AG10803 (cell line): ENCODE results near the gene PPL.

Experiments
- DNase-seq: peaks from one replicate; pipeline ENCODE4 v3.0.0; 2010; ENCODE audit warnings: low read depth
- H3K4me3 ChIP-seq: 2 replicates; pipeline ENCODE4 v1.5.1; 2011; ENCODE audit warnings: mild to moderate bottlenecking, low read length, control low read depth
- CTCF ChIP-seq: conservative IDR thresholded peaks from 2 replicates; pipeline ENCODE4 v1.5.1; 2011; ENCODE audit warnings: mild to moderate bottlenecking, low read length, control low read depth, inconsistent platforms

The PPL gene

GRCh38 chr16:4874666-4875065 lies 62.3 kb downstream of the PPL start:
- H3K4me3 ChIP-seq: no peak overlapping the region
- DNase-seq: no peak
- TF ChIP-seq CTCF: no peak

DNA sequence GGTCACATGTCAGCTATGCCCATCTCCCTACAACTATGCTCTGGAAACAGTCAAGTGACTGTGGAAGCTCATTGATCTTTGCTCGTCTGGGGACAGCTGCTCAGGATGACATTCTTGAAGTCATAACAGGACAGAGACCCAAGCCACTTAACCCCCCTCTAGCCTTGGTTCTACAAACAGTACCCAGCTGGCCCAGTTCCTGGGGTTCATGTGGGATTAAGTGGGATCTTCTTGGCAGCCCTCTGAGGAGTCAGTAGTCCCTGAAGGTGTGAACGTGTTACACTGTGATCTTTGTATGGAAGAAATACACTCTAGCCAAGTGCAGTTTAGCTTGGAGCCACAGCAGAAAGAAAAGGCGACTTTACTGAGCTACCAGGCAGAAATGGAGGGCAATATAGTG lies 63.9 kb downstream of the PPL start:
- no peak for TF ChIP-seq CTCF
- no peak overlapping the region for H3K4me3 ChIP-seq
- DNase-seq: no peak

DNA sequence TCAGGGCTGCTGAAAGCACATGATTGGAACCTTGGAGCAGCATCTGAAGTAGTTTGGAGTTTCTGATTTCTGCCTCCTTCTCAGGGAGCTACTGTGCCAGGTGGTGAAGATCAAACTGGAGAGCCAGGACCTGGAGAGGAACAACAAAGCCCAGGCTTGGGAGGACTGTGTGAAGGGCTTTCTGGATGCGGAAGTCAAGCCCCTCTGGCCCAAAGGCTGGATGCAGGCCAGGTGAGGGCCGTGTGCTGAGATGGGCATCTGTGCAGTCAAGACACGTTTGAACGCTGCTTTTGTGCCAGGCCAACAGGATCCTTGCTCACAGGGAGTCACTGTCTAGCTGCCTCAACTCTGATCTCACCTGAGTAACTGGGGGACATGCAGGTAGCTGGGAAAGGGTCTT lies 65.9 kb downstream of the PPL start:
- TF ChIP-seq CTCF: no peak
- DNase-seq: no peak
- H3K4me3 ChIP-seq: no peak overlapping the region

DNA sequence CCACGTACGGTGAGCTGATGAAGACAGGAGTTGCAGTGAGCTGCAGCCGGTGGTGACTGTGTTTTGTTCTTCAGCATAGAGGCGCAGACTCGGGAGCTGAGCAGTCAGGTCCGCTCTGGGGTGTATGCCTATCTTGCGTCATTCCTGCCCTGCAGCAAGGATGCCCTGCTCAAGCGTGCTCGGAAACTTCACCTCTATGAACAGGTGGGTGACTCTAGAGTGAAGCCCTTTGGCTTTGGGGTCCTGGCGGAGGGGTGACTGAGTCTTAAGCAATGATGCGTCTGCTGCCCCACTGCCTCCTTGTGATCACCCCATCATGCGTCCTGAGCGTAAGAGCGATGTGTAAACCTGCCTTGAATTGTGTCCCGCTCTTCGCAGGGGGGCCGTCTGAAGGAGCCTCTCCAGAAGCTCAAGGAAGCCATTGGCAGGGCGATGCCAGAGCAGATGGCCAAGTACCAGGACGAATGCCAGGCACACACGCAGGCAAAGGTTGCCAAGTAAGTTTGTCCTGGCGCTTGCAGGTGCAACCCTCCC lies 66.7 kb downstream of the PPL start:
- no peak for DNase-seq
- TF ChIP-seq CTCF: no peak
- H3K4me3 ChIP-seq: no peak overlapping the region

- H3K4me3 ChIP-seq: no peak overlapping the region
- no peak for DNase-seq
- no peak for TF ChIP-seq CTCF
These were observed 67.7 kb downstream of the PPL start for GRCh38 chr16:4869147-4869805.

DNA sequence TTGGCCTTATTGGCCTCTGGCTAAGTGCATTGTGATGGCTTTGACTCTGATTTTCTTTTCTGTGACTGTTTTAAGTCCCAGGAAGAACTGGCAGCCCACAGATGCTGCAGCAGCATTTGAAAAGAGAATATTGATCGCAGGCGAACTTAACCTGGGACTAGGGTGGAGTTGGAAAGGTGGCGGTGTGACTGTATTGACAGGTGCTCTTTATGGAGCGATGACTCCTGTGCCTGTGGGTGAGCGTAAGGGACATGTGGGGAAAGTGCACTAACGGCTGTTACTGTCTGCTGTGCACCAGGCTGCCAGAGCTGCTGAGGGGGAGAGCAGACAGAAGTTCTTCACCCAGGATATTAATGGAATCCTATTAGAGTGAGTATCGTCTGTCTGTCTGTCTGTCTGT lies 68.4 kb downstream of the PPL start:
- DNase-seq: no peak
- no peak overlapping the region for H3K4me3 ChIP-seq
- TF ChIP-seq CTCF: no peak

GRCh38 chr16:4868026-4868425 lies 68.9 kb downstream of the PPL start:
- no peak overlapping the region for H3K4me3 ChIP-seq
- TF ChIP-seq CTCF: no peak

More at GRCh38 chr16:4868026-4868425, 68.9 kb downstream of the PPL start:
- DNase-seq: no peak
